RWPE1 (cell line): ENCODE measurements around the gene PIK3CD.
"Not testable (repeated sequence)": the region's sequence is repeated elsewhere in the genome, so short reads cannot be mapped to it uniquely, and the experiment has no call there.

Experiments used
- CTCF ChIA-PET: fragments of 350-600 bp; sonication (Branson Sonifier 250); formaldehyde crosslinking; extraction: SDS; loops from one replicate; lab custom pipeline; 2021; lab: Yijun Ruan, JAX
- POLR2A ChIA-PET: fragments of 400-600 bp; formaldehyde crosslinking; extraction: SDS; loops from one replicate; lab custom pipeline; 2020; ENCODE audit warnings: antibody characterized with exemption; ENCODE audit not compliant: low non-redundant PET; lab: Yijun Ruan, JAX
- DNase-seq: peaks from one replicate; pipeline ENCODE4 v3.0.0; 2012; ENCODE audit warnings: low spot score
- H3K27ac ChIP-seq: fragments of 450-650 bp; 2 replicates; pipeline ENCODE4 v1.5.1; 2017
- CTCF ChIP-seq: fragments of 450-650 bp; conservative IDR thresholded peaks from 2 replicates; pipeline ENCODE4 v1.5.1; 2017; ENCODE audit warnings: low read depth, mild to moderate bottlenecking

PIK3CD gene

GRCh38 chr1:9760824-9761223, 109.3 kb downstream of the PIK3CD start:
- ChIA-PET CTCF (no interaction called here), POLR2A (no interaction called here)
- DNase-seq: no peak
- H3K27ac ChIP-seq: peak overlapping the region; percentile 45
- no peak for TF ChIP-seq CTCF

- POLR2A ChIA-PET: interaction anchor here (0.5 kb wide), 1 partner anchor 107 kb away, joined by 3 read pairs; no protein-coding TSS in a partner anchor
- no peak for DNase-seq
- CTCF ChIA-PET: no interaction called here
- 0 out of 2 replicates have a peak overlapping the region, but pooled peaks have one; percentile 17 for H3K27ac ChIP-seq
- no peak for TF ChIP-seq CTCF
These were observed 110.3 kb downstream of the PIK3CD start for GRCh38 chr1:9761855-9762254.

GRCh38 chr1:9762446-9762845, 110.9 kb downstream of the PIK3CD start:
- CTCF ChIA-PET, DNase-seq, H3K27ac ChIP-seq, POLR2A ChIA-PET: not testable (repeated sequence)

GRCh38 chr1:9763914-9764313, 112.4 kb downstream of the PIK3CD start:
- H3K27ac ChIP-seq: peak overlapping the region; percentile 22; the same call in 1 of the 2 replicates
- TF ChIP-seq CTCF: no peak
- ChIA-PET CTCF (interaction anchor here (0.5 kb wide), 1 partner anchor 16 kb away, joined by 3 read pairs; no protein-coding TSS in a partner anchor), POLR2A (interaction anchor here (0.6 kb wide), 1 partner anchor 8 kb away, joined by 3 read pairs; no protein-coding TSS in a partner anchor)
- DNase-seq: no peak

GRCh38 chr1:9764550-9764949, 113.0 kb downstream of the PIK3CD start:
- POLR2A ChIA-PET: interaction anchor here (0.6 kb wide), 1 partner anchor 447 kb away, joined by 4 read pairs; no protein-coding TSS in a partner anchor
- TF ChIP-seq CTCF: no peak
- no peak for DNase-seq
- CTCF ChIA-PET: no interaction called here
- peak overlapping the region; percentile 22; the same call in 1 of the 2 replicates for H3K27ac ChIP-seq

GRCh38 chr1:9766759-9767442, 115.4 kb downstream of the PIK3CD start:
- DNase-seq: peak; percentile 94
- H3K27ac ChIP-seq: peak overlapping the region; percentile 92
- POLR2A ChIA-PET: no interaction called here
- TF ChIP-seq CTCF: no peak
- CTCF ChIA-PET: interaction anchor here (0.8 to 1.1 kb wide), 3 partner anchors 18 to 184 kb away, joined by 3 to 7 read pairs (median 4); no protein-coding TSS in a partner anchor
